AG04449 (cell line): ENCODE measurements around the gene TBC1D8.
"Not testable (repeated sequence)": the region's sequence is repeated elsewhere in the genome, so short reads cannot be mapped to it uniquely, and the experiment has no call there.

Experiments
- CTCF ChIA-PET: fragments of 350-600 bp; formaldehyde crosslinking; extraction: SDS; loops from one replicate; lab custom pipeline; 2021; ENCODE audit warnings: antibody characterized with exemption; lab: Yijun Ruan, JAX
- POLR2A ChIA-PET: fragments of 400-600, 350-600 bp; formaldehyde crosslinking; extraction: SDS; loops from one replicate; lab custom pipeline; 2020; ENCODE audit warnings: antibody characterized with exemption, inconsistent platforms; lab: Yijun Ruan, JAX
- DNase-seq: peaks from one replicate; pipeline ENCODE4 v3.0.0-alpha.2; 2010; ENCODE audit warnings: low read depth, low spot score
- H3K4me3 ChIP-seq: 2 replicates; pipeline ENCODE4 v1.5.1; 2011; ENCODE audit warnings: low read depth, mild to moderate bottlenecking, control low read depth, low read length
- TF ChIP-seq, protein P1 (sequence below): IDR thresholded peaks from one replicate; pipeline ENCODE4 v1.5.1; 2011; ENCODE audit warnings: mild to moderate bottlenecking, moderate library complexity, low read length, control low read depth, inconsistent platforms; ENCODE audit not compliant: insufficient read depth; ENCODE audit errors: missing control alignments

TBC1D8 gene

DNA sequence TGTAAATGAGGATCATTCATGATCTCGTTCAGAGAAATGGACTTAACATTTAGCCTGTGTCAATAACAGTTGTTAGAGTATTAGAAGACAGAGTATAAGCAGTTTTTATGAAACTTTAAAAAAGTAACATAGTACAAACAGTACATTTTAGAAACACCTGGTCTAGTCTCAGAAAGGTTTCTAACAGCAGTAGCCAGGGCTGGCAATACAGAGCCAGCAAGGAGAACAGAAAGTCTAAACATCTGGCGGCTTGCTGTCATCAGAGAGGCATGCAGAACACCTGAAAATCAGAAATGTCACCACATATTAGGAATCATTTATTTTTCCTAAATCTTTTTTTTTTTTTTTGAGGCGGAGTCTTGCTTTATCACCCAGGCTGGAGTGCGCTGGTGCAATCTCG, 99.0 kb downstream of the TBC1D8 start:
- CTCF ChIA-PET = interaction anchor here (1.2 to 1.7 kb wide), 2 partner anchors 16 to 153 kb away, joined by 4 to 5 read pairs; no protein-coding TSS in a partner anchor
- POLR2A ChIA-PET = interaction anchor here (0.6 kb wide), 1 partner anchor 116 kb away, joined by 3 read pairs; no protein-coding TSS in a partner anchor
- TF ChIP-seq, protein P1, sequence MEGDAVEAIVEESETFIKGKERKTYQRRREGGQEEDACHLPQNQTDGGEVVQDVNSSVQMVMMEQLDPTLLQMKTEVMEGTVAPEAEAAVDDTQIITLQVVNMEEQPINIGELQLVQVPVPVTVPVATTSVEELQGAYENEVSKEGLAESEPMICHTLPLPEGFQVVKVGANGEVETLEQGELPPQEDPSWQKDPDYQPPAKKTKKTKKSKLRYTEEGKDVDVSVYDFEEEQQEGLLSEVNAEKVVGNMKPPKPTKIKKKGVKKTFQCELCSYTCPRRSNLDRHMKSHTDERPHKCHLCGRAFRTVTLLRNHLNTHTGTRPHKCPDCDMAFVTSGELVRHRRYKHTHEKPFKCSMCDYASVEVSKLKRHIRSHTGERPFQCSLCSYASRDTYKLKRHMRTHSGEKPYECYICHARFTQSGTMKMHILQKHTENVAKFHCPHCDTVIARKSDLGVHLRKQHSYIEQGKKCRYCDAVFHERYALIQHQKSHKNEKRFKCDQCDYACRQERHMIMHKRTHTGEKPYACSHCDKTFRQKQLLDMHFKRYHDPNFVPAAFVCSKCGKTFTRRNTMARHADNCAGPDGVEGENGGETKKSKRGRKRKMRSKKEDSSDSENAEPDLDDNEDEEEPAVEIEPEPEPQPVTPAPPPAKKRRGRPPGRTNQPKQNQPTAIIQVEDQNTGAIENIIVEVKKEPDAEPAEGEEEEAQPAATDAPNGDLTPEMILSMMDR = no peak
- no peak overlapping the region for H3K4me3 ChIP-seq
- DNase-seq = no peak

DNA sequence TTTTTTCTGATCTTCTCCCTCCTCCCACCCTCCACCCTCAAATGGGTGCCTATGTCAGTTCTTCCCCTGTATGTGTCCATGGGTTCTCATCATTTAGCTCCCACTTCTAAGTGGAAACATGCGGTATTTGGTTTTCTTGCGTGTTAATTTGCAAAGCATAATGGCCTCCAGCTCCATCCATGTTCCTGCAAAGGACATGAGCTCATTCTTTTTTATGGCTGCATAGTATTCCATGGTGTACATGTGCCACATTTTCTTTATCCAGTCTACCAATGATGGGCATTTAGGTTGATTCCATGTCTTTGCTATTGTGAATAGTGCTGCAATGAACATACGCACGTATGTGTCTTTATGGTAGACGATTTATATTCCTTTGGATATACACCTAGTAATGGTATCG, 100.3 kb downstream of the TBC1D8 start:
- POLR2A ChIA-PET, DNase-seq, H3K4me3 ChIP-seq: not testable (repeated sequence)
- CTCF ChIA-PET = interaction anchor here (1.0 to 1.2 kb wide), 2 partner anchors 140 to 155 kb away, joined by 3 to 5 read pairs; no protein-coding TSS in a partner anchor

DNA sequence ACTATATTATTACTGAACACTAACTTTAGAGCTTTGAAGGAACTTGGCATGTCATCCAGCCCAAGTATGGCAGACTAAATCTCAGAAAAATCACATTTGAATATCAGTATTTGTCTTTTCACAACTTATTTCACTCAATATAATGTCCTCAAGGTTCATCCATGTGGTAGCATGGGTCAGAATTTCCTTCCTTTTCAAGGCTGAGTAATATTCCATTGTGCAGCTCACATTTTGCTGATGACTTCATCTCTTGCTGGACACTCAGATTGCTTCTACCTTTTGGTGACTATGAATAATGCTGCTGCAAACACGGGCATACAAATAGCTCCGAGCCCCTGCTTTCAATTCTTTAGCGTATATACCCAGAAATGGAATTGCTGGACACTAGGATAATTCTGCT, 102.4 kb downstream of the TBC1D8 start:
- H3K4me3 ChIP-seq = no peak overlapping the region
- TF ChIP-seq, protein P1 = no peak
- POLR2A ChIA-PET = no interaction called here
- no peak for DNase-seq
- CTCF ChIA-PET = interaction anchor here (1.3 kb wide), 1 partner anchor 13 kb away, joined by 5 read pairs; no protein-coding TSS in a partner anchor

DNA sequence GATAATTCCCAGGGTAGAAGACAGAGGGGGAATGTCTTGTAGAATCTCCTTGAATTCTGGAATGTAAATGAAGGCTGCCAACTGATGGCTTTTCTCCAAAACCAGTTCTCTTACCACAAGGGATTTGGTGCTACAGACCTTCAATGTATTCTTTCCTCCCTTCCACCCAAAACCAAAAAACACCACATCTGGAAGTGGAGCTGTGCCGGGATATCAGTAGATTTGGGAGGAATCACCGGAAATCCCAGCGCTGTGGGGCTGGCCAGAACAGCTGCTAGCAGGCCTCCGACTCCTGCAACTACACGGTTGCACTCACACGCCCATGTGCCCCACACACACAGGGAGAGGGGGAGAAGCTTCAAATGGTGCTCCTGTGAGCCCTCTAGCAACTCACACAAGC, 103.4 kb downstream of the TBC1D8 start:
- CTCF ChIA-PET = interaction anchor here (1.0 to 4.9 kb wide), 3 partner anchors 12 to 158 kb away, joined by 3 to 36 read pairs (median 3); no protein-coding TSS in a partner anchor
- no peak overlapping the region for H3K4me3 ChIP-seq
- DNase-seq = no peak
- POLR2A ChIA-PET = no interaction called here
- TF ChIP-seq, protein P1 = no peak

DNA sequence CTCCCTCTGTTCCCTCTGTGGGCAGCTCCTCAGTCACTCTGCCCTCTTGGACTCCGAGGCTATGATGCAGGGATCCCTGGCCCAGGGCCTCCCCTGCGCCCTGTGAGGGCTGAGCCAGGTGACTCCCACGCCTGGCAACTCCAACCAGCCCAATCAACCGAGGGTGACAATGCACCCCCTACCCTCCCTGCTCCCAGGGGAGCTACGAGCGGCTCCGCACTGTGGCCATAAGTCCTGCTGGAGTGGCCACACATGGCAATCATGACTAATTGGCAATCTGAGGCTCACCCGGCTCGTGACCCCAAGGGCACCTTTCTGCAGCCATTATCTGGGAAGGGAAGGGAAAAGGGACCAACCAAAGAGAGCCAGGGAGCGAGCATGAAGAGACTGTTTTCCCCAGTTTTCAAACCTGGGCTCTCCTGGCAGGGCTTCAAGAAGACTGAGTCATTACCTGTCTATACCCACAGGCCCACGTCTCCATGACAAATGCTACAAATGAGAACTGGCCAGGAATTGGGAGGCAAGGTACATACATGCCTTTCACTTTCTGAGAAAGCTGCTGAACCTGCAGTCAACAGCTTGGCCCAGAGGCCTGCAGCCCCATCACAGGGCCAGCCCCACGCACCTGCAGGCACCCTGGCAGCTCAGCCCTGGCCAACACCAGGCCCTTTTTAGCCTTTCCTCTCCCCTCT, 104.0 kb downstream of the TBC1D8 start:
- DNase-seq = no peak
- no peak overlapping the region for H3K4me3 ChIP-seq
- ChIA-PET POLR2A (no interaction called here), CTCF (interaction anchor here (1.0 to 4.9 kb wide), 3 partner anchors 11 to 158 kb away, joined by 3 to 36 read pairs (median 3); no protein-coding TSS in a partner anchor)
- TF ChIP-seq, protein P1 = no peak

DNA sequence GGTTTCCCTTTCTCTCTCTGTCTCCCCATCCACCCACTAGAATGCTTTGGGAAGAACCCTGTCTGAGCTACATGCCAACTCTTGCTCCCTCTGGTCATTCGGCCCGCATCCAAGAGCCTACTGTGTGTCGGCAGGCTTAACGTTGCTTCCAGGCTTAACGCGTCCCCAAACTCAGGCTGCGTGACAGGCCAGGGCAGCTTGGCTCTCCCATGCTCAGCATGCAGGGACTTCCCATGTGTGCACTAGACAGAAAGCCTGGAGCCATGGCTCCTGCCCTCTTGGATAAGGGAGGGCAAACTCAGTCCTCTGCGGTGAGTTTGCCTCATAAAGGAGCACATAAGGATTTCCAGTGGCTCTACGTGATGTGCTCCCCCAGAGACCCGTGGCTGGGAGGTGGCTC, 105.9 kb downstream of the TBC1D8 start:
- CTCF ChIA-PET = interaction anchor here (4.9 kb wide), 1 partner anchor 9 kb away, joined by 36 read pairs; no protein-coding TSS in a partner anchor
- no peak for DNase-seq
- TF ChIP-seq, protein P1 = no peak
- no peak overlapping the region for H3K4me3 ChIP-seq
- POLR2A ChIA-PET = no interaction called here

DNA sequence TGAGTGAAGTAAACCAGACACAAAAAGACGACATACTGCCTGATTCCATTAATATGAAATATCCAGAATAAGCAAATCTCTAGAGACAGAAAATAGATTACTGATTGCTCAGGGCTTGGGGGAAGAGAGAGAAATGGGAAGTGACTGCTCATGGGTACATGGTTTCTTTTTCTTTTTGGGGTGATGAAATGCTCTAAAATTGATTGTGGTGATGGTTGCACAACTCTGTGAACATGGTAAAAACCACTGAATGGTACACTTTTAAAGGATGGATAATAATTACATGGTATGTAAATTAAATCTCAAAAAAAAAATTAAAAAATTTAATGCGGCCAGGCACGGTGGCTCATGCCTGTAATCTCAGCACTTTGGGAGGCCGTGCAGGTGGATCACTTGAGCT, 109.8 kb downstream of the TBC1D8 start:
- no peak overlapping the region for H3K4me3 ChIP-seq
- TF ChIP-seq, protein P1 = no peak
- no peak for DNase-seq
- POLR2A ChIA-PET = no interaction called here
- CTCF ChIA-PET = no interaction called here
